IPS-20b (cell line): ENCODE data around the gene ITGB2.
"Not testable (repeated sequence)": the region's sequence is repeated elsewhere in the genome, so short reads cannot be mapped to it uniquely, and the experiment has no call there.

ENCODE experiments used
- H3K27ac ChIP-seq: one replicate; pipeline ENCODE4 v1.5.1; 2013; ENCODE audit warnings: low read length
- H3K27me3 ChIP-seq: 2 replicates; pipeline ENCODE4 v1.6.1; 2013; ENCODE audit warnings: mild to moderate bottlenecking, low read length, inconsistent platforms; ENCODE audit not compliant: insufficient read depth
- H3K36me3 ChIP-seq: 2 replicates; pipeline ENCODE4 v1.6.1; 2013; ENCODE audit warnings: low read depth, mild to moderate bottlenecking, inconsistent platforms, low read length, moderate library complexity; ENCODE audit not compliant: insufficient read depth
- H3K4me1 ChIP-seq: 2 replicates; pipeline ENCODE4 v1.6.1; 2013; ENCODE audit warnings: mild to moderate bottlenecking, control low read depth, inconsistent platforms, low read length, moderate library complexity; ENCODE audit not compliant: insufficient read depth
- H3K4me3 ChIP-seq: 2 replicates; pipeline ENCODE4 v1.5.1; 2013; ENCODE audit warnings: mild to moderate bottlenecking, low read length, inconsistent platforms
- H3K9ac ChIP-seq: 2 replicates; pipeline ENCODE4 v1.6.1; 2013; ENCODE audit warnings: low read depth, mild to moderate bottlenecking, inconsistent platforms, low read length, moderate library complexity
- H3K9me3 ChIP-seq: 2 replicates; pipeline ENCODE4 v1.6.1; 2013; ENCODE audit warnings: mild to moderate bottlenecking, low read depth, low read length, inconsistent platforms; ENCODE audit not compliant: insufficient read depth

ITGB2 gene

DNA sequence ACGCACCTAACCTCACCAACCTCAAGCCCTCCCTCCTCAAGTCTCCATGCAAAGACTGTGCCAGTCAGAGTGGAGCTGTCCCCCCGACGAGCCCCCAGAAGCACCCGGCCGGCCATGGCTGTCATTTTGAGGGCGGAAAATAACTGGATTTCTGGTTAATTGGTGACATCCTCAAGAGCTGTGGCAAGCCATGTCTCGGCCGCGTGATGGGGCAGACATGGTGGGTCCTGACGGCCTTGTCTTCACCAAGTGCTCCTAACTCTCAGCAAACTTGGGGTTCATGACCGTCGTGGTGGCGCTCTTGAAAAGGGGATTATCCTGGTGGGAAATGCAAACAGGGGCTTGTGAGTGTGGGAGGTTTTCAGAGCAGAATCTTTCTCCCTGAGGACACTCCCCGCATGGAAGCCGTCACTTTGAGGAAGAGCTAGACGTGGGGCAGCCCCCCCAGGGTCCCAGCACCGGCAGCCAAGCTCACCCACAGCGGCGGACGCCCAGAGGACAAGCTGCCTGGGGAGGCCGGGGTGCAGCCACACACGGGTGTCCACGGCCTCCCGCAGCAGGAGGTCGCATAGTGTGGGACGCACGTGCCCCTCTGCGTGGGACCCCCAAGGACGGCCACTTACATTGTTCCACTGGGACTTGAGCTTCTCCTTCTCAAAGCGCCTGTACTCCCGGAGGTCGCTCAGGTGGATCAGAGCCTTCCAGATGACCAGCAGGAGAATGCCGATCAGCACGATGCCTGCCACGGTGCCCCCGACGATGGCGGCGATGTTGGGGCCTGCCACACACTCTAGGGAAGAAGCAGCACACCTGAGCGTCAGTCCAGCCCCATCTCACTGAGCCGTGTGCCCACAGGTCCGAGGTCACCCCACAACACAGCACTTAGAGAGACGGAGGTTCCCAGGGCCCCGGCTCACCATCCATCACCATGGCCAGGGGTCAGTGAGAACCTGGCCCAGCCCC lies 34.3 kb downstream of the ITGB2 start:
- H3K9ac ChIP-seq, result no peak overlapping the region
- no peaks in the 10 kb centered on the region for H3K4me1 ChIP-seq
- no peaks in the 10 kb centered on the region for H3K27me3 ChIP-seq
- no peaks in the 10 kb centered on the region for H3K9me3 ChIP-seq
- H3K36me3 ChIP-seq, result no peaks in the 10 kb centered on the region
- H3K27ac ChIP-seq, result no peak overlapping the region
- no peak overlapping the region for H3K4me3 ChIP-seq

DNA sequence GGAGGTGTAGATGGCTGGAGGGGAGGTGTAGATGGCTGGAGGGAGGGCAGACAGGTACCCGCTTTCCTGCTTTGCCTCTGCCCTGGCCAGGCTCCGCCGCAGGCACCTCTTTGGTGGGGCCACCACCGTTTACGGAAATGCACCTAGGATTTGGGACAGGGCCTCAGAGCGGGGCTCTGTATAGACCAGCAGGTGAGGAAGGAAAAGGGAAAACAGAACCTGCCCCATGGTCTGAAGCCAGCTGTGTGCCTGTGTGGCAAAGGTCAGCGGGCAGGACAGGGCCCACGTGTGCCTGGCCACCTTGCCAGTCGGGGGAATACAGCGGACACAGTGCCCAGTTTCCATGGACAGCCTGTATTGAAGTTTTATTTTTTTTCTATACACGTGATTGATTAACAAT lies 35.1 kb downstream of the ITGB2 start:
- Histone ChIP-seq H3K9me3 (no peaks in the 10 kb centered on the region), H3K27me3 (no peaks in the 10 kb centered on the region), H3K27ac (no peak overlapping the region), H3K36me3 (no peaks in the 10 kb centered on the region), H3K4me1 (no peaks in the 10 kb centered on the region), H3K4me3 (no peak overlapping the region), H3K9ac (no peak overlapping the region)

DNA sequence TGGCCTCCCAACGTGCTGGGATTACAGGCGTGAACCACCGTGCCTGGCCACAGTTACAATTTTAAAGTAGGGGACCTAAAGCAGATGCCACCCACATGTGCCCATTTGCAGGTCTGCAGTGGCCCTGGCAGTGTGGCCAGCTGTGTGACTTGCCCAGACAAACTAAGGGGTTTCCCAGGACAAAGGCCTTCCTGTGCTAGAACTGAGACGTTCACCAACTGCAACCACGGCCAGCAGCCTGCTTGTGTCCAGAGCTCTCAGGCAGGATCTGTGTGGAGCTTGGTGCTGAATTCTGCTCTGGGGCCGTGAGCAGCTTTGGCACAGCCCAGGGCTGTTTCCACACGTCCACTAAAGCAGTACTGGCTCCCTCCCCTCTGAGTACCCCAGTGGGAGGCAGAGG lies 36.6 kb downstream of the ITGB2 start:
- H3K36me3 ChIP-seq, result no peaks in the 10 kb centered on the region
- H3K9ac ChIP-seq, result no peak overlapping the region
- no peaks in the 10 kb centered on the region for H3K27me3 ChIP-seq
- no peak overlapping the region for H3K4me3 ChIP-seq
- H3K9me3 ChIP-seq, result no peaks in the 10 kb centered on the region
- no peaks in the 10 kb centered on the region for H3K4me1 ChIP-seq
- no peak overlapping the region for H3K27ac ChIP-seq

DNA sequence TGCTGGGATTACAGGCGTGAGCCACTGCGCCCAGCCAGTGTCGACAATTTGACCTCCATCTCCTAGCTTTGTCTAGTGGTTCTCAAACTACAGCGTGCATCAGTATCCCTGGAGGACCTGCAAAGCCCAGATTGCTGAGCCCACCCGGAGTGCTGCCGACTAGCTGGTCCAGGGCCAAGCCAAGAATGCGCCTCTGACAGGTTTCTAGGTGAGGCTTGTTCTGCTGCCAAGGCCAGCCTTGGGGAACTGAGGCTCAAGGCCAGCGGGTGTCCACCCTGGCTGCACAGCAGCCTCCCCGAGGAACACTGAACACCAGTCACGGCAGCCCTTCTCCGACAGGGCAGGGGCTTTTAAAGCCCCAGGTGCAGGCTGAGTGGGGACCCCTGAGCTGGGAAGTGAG lies 37.4 kb downstream of the ITGB2 start:
- H3K4me1 ChIP-seq, result no peaks in the 10 kb centered on the region
- H3K27me3 ChIP-seq, result no peaks in the 10 kb centered on the region

DNA sequence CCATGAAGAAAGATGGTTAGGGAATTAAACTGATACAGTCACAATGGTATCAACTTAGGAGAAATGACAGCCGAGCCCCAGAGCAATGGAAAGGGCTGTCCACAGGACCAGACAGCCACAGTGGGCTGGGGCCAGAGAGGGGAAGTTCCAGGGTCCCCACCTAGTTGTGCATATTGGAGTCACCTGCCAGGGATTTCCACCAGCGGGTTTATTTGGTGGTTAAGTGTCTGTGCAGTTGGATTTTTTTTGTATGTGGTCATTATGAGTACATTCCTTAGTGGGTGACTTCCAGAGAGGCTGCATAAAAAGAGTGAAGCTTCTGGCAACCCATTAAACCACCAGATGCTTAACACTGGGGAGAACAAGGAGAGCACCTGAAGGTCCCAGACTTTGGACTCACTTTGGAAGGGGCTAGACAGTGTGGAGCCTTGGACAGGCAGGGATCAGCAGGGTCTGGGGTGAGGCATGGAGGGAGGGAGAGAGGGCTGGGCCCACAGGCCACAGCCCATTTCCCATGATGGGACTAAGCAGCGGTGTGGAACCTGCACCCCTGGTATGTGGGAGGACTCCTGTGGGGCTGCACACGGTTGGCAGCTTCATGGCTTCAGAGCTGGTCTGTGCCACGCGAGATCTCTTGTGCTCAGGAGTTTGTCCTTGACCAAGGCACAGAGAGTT lies 39.4 kb downstream of the ITGB2 start:
- Histone ChIP-seq H3K36me3 (no peaks in the 10 kb centered on the region), H3K9ac (no peak overlapping the region), H3K9me3 (no peaks in the 10 kb centered on the region), H3K27ac (no peak overlapping the region), H3K27me3 (peaks cover 7% of the 10 kb centered on the region; the same call in 1 of the 2 replicates), H3K4me3 (no peak overlapping the region), H3K4me1 (no peaks in the 10 kb centered on the region)

More for the DNA sequence above, 37.4 kb downstream of the ITGB2 start:
- Histone ChIP-seq H3K9ac (no peak overlapping the region), H3K4me3 (no peak overlapping the region), H3K36me3 (no peaks in the 10 kb centered on the region), H3K27ac (no peak overlapping the region), H3K9me3 (no peaks in the 10 kb centered on the region)

DNA sequence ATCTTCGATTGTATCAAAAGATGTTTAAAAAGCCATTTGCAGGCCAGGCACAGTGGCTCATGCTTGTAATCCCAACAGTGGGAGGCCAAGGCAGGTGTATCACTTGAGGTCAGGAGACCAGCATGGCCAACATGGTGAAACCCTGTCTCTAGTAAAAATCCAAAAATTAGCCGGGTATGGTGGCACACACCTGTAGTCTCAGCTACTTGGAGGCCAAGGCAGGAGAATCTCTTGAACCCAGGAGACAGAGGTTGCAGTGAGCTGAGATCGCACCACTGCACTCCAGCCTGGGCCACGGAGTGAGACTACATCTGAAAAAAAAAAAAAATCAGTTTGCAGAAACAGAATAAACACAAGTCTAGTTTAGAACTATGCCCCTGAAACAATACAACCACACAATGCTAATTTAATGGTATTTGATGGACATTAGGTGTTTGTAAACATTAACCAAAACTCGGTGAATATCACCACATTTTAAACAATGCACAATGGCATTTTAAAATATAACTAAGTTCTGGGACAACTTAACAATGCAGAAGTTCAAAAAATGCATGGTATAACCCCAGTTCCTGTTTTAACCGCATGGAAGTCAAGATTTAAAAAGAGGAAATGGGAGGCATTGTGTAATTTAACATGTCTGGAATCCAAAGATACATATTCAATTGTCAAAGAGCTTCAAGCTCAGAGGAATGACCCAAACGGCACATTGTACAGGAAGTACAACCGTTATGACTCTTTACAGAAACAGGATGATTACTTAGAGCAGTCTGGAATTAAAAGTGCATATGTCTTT lies 40.1 kb downstream of the ITGB2 start:
- Histone ChIP-seq H3K4me3 (no peak overlapping the region), H3K27ac (no peak overlapping the region), H3K27me3 (peaks cover 14% of the 10 kb centered on the region; the same call in 1 of the 2 replicates), H3K9ac (no peak overlapping the region), H3K4me1 (no peaks in the 10 kb centered on the region), H3K9me3 (no peaks in the 10 kb centered on the region), H3K36me3 (no peaks in the 10 kb centered on the region)

DNA sequence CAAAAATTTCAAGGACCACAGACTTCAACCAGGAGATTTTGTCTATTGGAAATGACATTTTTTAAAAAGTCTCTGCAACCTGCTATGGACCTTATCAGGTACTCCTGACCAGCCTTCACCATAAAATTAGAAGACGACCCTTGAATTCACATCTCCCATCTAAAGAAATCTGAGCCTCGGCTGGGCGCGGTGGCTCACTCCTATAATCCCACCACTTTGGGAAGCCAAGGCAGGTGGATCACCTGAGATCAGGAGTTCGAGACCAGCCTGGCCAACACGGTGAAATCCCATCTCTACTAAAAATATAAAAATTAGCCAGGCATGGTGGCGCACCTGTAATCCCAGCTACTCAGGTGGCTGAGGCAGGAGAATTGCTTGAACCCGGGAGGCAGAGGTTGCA lies 41.5 kb downstream of the ITGB2 start:
- not testable (repeated sequence) for H3K4me3 ChIP-seq, H3K9me3 ChIP-seq, H3K36me3 ChIP-seq, H3K27ac ChIP-seq, H3K9ac ChIP-seq, H3K4me1 ChIP-seq
- H3K27me3 ChIP-seq, result peaks cover 28% of the 10 kb centered on the region

DNA sequence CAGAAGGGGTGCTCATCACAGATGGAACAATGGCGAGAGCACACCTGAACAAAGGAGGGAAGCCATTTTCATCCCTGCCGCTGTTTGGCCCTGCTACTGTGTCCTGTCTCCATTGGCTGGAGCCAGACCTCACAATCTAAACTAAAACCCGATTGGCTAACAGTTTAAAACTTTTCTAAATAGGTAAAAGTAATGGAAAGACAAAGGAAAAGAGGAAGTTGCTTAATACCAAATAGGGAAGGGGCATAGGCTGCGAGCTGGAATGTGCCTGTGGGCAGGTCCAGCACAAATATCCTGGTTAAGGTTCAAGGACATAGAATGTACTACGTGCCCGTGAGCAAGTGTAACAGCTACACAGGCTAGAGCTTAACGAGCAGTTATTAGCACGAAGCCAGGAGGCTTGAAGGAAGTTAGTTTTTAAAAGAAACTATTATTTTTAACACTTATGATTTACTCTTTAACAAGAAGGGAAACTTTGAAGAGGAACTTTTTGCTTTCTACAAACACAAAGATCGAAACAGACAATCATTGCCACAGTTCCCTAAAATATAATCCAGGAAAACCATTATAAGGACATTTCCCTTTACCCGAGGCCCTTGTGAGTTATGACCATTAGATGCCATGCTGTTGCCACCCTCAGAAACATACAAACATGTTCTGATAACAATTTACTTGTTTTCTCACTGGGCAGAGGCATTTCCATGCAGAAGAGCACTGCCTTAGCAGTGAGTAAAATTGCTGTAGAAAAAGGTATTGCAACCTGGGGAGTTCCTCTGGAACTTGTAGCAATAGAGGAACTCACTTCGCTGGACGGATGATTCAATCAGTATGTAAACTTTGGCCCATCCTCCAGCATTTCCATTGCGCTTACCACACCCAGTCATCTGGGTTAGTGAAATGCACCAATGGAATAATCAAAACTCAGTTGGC lies 42.4 kb downstream of the ITGB2 start:
- no peak overlapping the region for H3K9ac ChIP-seq
- H3K9me3 ChIP-seq, result no peaks in the 10 kb centered on the region
- no peak overlapping the region for H3K27ac ChIP-seq
- H3K27me3 ChIP-seq, result peaks cover 31% of the 10 kb centered on the region
- H3K4me1 ChIP-seq, result no peaks in the 10 kb centered on the region
- no peaks in the 10 kb centered on the region for H3K36me3 ChIP-seq
- H3K4me3 ChIP-seq, result no peak overlapping the region

DNA sequence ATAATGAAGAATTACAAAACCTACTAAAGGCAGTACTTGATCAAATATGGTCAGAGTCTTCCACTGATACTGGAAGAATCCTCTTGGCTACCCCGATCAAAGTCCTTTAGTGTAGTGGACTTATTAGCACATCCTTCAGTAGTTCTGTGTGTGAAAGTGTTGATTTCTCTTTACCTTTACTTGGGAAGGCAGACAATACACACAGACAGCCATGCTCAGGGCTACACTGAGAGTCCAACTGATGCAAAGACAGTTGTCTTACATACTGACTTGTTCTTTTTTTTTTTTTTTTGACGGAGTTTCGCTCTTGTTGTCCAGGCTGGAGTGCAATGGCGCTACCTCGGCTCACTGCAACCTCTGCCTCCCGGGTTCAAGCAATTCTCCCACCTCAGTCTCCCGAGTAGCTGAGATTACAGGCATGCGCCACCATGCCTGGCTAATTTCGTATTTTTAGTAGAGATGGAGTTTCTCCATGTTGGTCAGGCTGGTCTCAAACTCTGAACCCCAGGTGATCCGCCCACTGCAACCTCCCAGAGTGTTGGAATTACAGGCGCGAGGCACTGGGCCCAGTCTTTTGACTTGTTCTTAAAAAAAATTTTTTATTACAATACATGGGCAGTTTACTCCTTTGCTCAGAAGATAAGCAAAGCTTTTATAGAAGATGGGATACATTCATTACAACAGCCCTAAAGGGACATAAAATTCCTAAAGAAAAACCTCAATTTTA lies 43.7 kb downstream of the ITGB2 start:
- H3K27me3 ChIP-seq, result peaks cover 31% of the 10 kb centered on the region
- no peak overlapping the region for H3K27ac ChIP-seq
- H3K9me3 ChIP-seq, result no peaks in the 10 kb centered on the region
- no peaks in the 10 kb centered on the region for H3K4me1 ChIP-seq
- H3K9ac ChIP-seq, result no peak overlapping the region
- H3K4me3 ChIP-seq, result no peak overlapping the region
- H3K36me3 ChIP-seq, result no peaks in the 10 kb centered on the region

DNA sequence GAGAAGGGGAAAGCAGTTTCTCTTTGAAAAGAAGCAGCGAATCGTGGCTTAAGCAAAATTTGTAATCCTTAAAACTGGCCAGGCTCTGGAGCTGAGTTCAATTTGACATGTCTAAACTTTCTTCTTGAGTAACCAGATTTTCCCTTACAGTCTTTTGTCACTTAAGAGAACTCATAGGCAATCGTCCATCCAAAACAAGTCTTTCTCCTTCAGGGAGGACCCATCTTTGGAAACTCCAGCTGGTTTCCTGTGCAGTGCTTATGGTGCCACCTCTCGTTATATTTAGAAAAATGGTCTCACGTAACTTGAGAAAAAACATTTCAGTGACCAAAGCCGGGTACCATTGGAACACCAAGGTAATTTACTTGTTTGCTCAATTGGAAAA lies 45.4 kb downstream of the ITGB2 start:
- H3K9ac ChIP-seq, result no peak overlapping the region
- H3K4me1 ChIP-seq, result peaks cover 3% of the 10 kb centered on the region; the same call in 1 of the 2 replicates
- H3K4me3 ChIP-seq, result peak overlapping the region; percentile 78
- H3K9me3 ChIP-seq, result no peaks in the 10 kb centered on the region
- H3K36me3 ChIP-seq, result no peaks in the 10 kb centered on the region
- H3K27me3 ChIP-seq, result peaks cover 31% of the 10 kb centered on the region
- no peak overlapping the region for H3K27ac ChIP-seq
